Keratinocyte (primary cell): ENCODE measurements around the gene KCNH1. TPM values are rescaled to one million over a fixed set of nuclear protein-coding genes. Genes with fewer than 3 reads are reported as not detected.

ENCODE experiments used
- DNase-seq: peaks from one replicate; pipeline ENCODE4 v3.0.0-alpha.2; 2011; ENCODE audit warnings: low read depth, missing footprints, low spot score
- FAIRE-seq: peaks from 2 replicates; lab custom pipeline; 2011; peaks lifted over from hg19 to GRCh38; lab: Jason Lieb, UNC
- H2AFZ ChIP-seq: 2 replicates; pipeline ENCODE4 v1.6.0; 2012; ENCODE audit warnings: low read length, control low read depth, inconsistent platforms; ENCODE audit not compliant: control insufficient read depth
- H3K27ac ChIP-seq: 2 replicates; pipeline ENCODE4 v1.5.1; 2011; ENCODE audit warnings: low read length; ENCODE audit not compliant: control insufficient read depth, insufficient read depth
- H3K27me3 ChIP-seq: 3 replicates; pipeline ENCODE4 v1.6.0; 2011; ENCODE audit warnings: low read length; ENCODE audit not compliant: control insufficient read depth, insufficient read depth; ENCODE audit errors: extremely low read depth
- H3K36me3 ChIP-seq, 2 experiments: 2 replicates in 1 of 2; 3 replicates in 1 of 2; pipeline ENCODE4 v1.5.1; 2011; ENCODE audit warnings: low read length in 2 of 2, mild to moderate bottlenecking in 1 of 2; ENCODE audit not compliant: control insufficient read depth in 2 of 2, insufficient read depth in 2 of 2; ENCODE audit errors: extremely low read depth in 1 of 2
- H3K4me1 ChIP-seq: 3 replicates; pipeline ENCODE4 v1.5.1; 2011; ENCODE audit warnings: low read length; ENCODE audit not compliant: control insufficient read depth, insufficient read depth; ENCODE audit errors: extremely low read depth
- H3K4me2 ChIP-seq: 3 replicates; pipeline ENCODE4 v1.6.0; 2011; ENCODE audit warnings: low read depth, low read length; ENCODE audit not compliant: control insufficient read depth, insufficient read depth; ENCODE audit errors: extremely low read depth
- H3K4me3 ChIP-seq, 3 experiments: fragments of 200-600 bp in 1 of 3; sonication (generic) in 1 of 3; 2 replicates in 2 of 3; 3 replicates in 1 of 3; pipeline ENCODE4 v1.5.1; 2011 to 2016; ENCODE audit warnings: low read length in 3 of 3, mild to moderate bottlenecking in 3 of 3, control low read depth in 2 of 3, inconsistent platforms in 1 of 3, low read depth in 1 of 3, mixed read lengths in 1 of 3, mixed run types in 1 of 3, moderate library complexity in 1 of 3; ENCODE audit not compliant: control insufficient read depth in 2 of 3, insufficient read depth in 2 of 3; ENCODE audit errors: extremely low read depth in 1 of 3
- H3K79me2 ChIP-seq: 2 replicates; pipeline ENCODE4 v1.6.0; 2012; ENCODE audit warnings: low read length; ENCODE audit not compliant: control insufficient read depth, insufficient read depth
- H3K9ac ChIP-seq: 3 replicates; pipeline ENCODE4 v1.6.0; 2011; ENCODE audit warnings: low read length; ENCODE audit not compliant: control insufficient read depth, insufficient read depth; ENCODE audit errors: extremely low read depth
- H3K9me1 ChIP-seq: 3 replicates; pipeline ENCODE4 v1.6.0; 2011; ENCODE audit warnings: low read length; ENCODE audit not compliant: control insufficient read depth, insufficient read depth; ENCODE audit errors: extremely low read depth
- H3K9me3 ChIP-seq: 2 replicates; pipeline ENCODE4 v1.5.1; 2012; ENCODE audit warnings: low read depth, low read length; ENCODE audit not compliant: control insufficient read depth
- H4K20me1 ChIP-seq: 3 replicates; pipeline ENCODE4 v1.6.0; 2011; ENCODE audit warnings: low read length; ENCODE audit not compliant: control insufficient read depth, insufficient read depth; ENCODE audit errors: extremely low read depth
- CTCF ChIP-seq, 3 experiments: IDR thresholded peaks in 1 of 3; conservative IDR thresholded peaks in 1 of 3; optimal IDR thresholded peaks in 1 of 3; 2 replicates in 2 of 3; 3 replicates in 1 of 3; pipeline versions ENCODE3 to v1.5.1; 2011; ENCODE audit warnings: low read length in 3 of 3, mild to moderate bottlenecking in 3 of 3, moderate library complexity in 2 of 3, control low read depth in 1 of 3, inconsistent platforms in 1 of 3; ENCODE audit not compliant: insufficient read depth in 2 of 3; ENCODE audit errors: extremely low read depth in 1 of 3
- EZH2 ChIP-seq: IDR thresholded peaks from one replicate; pipeline ENCODE4 v1.6.1; 2012; ENCODE audit warnings: inconsistent platforms, mild to moderate bottlenecking, low read length, moderate library complexity
- dilution Hi-C: fragments of 300-500 bp; cut with MboI; formaldehyde crosslinking; loops from one replicate; pipeline ENCODE4 v1.7.0; 2020; ENCODE audit warnings: low sequenced_read_pairs; ENCODE audit not compliant: extremely low pct_ligation_motif_present
- polyA plus RNA-seq, 5 experiments: library from polyadenylated mRNA; depleted of rRNA in 3 of 5; stranded (reverse) in 3 of 5; stranded (forward) in 1 of 5; unstranded in 1 of 5; fragments of >200 nt; gene quantifications; 1 replicate in 1 of 5; 2 replicates in 3 of 5; 3 replicates in 1 of 5; pipeline versions ENCODE4 v1.2.1 to v1.2.3, GENCODE V29; 2011 to 2012; ENCODE audit warnings: missing spikeins in 2 of 5, low read depth in 1 of 5, low replicate concordance in 1 of 5

KCNH1 gene
- polyA plus RNA-seq, 1 donor (not counting 4 experiments of a cell fraction or from before 2014, with no cell fraction given), result not detected

- Histone ChIP-seq H3K4me2 (no peak overlapping the region), H3K36me3 (no peaks in the 10 kb centered on the region), H3K9ac (no peak overlapping the region), H3K27me3 (peaks cover 25% of the 10 kb centered on the region), H3K4me1 (peaks cover 4% of the 10 kb centered on the region), H3K9me1 (no peaks in the 10 kb centered on the region), H3K9me3 (no peaks in the 10 kb centered on the region), H4K20me1 (no peaks in the 10 kb centered on the region), H3K27ac (no peak overlapping the region), H2AFZ (no peak overlapping the region), H3K4me3 (peak overlapping the region in 1 of 3 experiments; percentile 55), H3K79me2 (no peaks in the 10 kb centered on the region)
- FAIRE-seq (no peak), DNase-seq (no peak)
- dilution Hi-C loops, result loop anchor here (25.0 kb wide), 1 partner anchor 721 kb away; no protein-coding TSS in a partner anchor
- peak; percentile 86 for TF ChIP-seq EZH2
- no peak for TF ChIP-seq CTCF (optimal IDR thresholded peaks at IDR 0.05 in 1 of 3, IDR thresholded peaks at IDR 0.05 in 1 of 3, conservative IDR thresholded peaks at IDR 0.05 in 1 of 3; ENCODE audit: extremely low read depth in 1 of 3, insufficient read depth in 2 of 3, low read length in 3 of 3)
These were observed 1.1 kb downstream of the KCNH1 start for GRCh38 chr1:211132721-211133392.

- Histone ChIP-seq H3K9me1 (no peaks in the 10 kb centered on the region), H3K4me3 (no peak overlapping the region), H3K4me2 (no peak overlapping the region), H4K20me1 (no peaks in the 10 kb centered on the region), H3K9ac (no peak overlapping the region), H3K4me1 (peaks cover 4% of the 10 kb centered on the region), H2AFZ (no peak overlapping the region), H3K27ac (no peak overlapping the region), H3K36me3 (no peaks in the 10 kb centered on the region), H3K9me3 (no peaks in the 10 kb centered on the region), H3K27me3 (peaks cover 25% of the 10 kb centered on the region), H3K79me2 (no peaks in the 10 kb centered on the region)
- FAIRE-seq (no peak), DNase-seq (no peak)
- TF ChIP-seq CTCF (optimal IDR thresholded peaks at IDR 0.05 in 1 of 3, IDR thresholded peaks at IDR 0.05 in 1 of 3, conservative IDR thresholded peaks at IDR 0.05 in 1 of 3; ENCODE audit: extremely low read depth in 1 of 3, insufficient read depth in 2 of 3, low read length in 3 of 3) (no peak), EZH2 (no peak)
- dilution Hi-C loops, result loop anchor here (25.0 kb wide), 1 partner anchor 717 kb away; no protein-coding TSS in a partner anchor
These were observed 4.2 kb downstream of the KCNH1 start for GRCh38 chr1:211129776-211130175.
